Lower leg skin (tissue), 3 donors: Measurements from ENCODE around the gene RTL5.

ENCODE experiments used
- CTCF ChIP-seq, 3 donors: fragments of 450-650 bp; IDR thresholded peaks; one replicate each; pipeline ENCODE4 v1.5.1; 2016; ENCODE audit warnings: antibody characterized with exemption in 3 of 3, mild to moderate bottlenecking in 3 of 3, moderate library complexity in 2 of 3
- POLR2A ChIP-seq, 2 donors: fragments of 450-650 bp; IDR thresholded peaks; one replicate each; pipeline ENCODE4 v1.6.1; 2016 to 2017; ENCODE audit warnings: antibody characterized with exemption in 2 of 2, mild to moderate bottlenecking in 1 of 2, moderate library complexity in 1 of 2

DNA sequence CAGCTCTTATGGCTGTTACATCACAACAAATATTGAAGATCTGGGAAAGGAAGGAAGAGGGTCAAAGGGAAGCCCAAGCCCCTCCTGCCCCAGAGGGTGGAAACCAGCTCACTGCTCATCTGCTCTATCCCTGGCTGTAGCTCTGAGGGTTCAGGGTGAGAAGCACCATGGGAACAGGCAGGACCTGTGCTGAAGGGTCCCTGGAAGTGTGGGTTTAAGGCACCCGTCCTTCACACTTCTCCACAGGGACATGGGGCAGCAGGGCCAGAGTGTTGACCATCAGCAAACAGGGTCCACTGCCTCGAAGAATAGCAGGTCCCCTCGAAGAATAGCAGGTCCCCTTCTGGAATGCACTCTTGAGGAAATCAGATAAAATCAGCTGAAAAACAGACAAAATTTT is 4.4 kb downstream of the RTL5 start:
- TF ChIP-seq CTCF (IDR thresholded peaks at IDR 0.05) (no peak), POLR2A (IDR thresholded peaks at IDR 0.05) (no peak)
